GM21381 (cell line): Measurements from ENCODE around the gene PRKAG3.
"Not testable (repeated sequence)": the region's sequence is repeated elsewhere in the genome, so short reads cannot be mapped to it uniquely, and the experiment has no call there.

Experiments
- ATAC-seq: cut with Tn5 transposase; IDR thresholded peaks from one replicate; pipeline ENCODE4 v1.9.1; 2021; ENCODE audit warnings: mild to moderate bottlenecking, moderate library complexity; ENCODE audit not compliant: unreplicated experiment

Gene PRKAG3

DNA sequence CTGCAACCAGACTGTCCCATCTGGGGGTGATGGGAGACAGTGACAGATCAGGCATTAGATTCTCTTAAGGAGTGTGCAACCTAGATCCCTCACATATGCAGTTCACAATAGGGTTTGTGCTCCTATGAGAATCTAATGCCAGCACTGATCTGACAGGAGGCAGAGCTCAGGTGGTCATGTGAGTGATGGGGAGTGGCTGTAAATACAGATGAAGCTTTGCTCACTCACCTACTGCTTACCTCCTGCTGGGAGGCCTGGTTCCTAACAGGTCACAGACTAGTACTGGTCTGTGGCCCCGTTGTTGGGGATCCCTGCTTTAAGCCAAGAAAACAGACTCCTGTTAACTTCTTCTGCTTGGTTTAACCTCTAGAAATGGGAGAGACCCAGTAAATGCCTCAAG is 46.5 kb downstream of the PRKAG3 start:
- no peak for ATAC-seq

DNA sequence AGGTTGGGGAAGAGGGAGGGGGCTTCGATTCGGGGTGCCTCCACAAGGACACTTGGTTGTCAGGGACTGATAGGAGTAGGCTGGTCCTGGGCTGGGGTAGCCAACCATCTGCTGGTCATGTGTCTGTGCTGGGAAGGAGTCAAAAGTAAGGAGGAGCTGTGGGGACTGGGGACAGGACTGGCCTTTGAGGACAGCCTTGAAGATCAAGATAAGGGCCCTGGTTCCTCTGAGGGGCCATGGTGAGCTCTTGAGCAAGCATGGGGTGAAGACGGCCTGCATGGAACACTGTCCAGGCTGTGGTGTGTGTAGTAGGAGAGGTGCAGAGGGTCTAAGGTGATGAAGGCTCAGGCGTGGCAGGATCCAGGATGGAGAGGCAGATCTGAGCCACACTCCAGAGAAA is 47.9 kb downstream of the PRKAG3 start:
- ATAC-seq = no peak

- no peak for ATAC-seq
Observed at GRCh38 chr2:218782528-218782844, 49.1 kb downstream of the PRKAG3 start.

- ATAC-seq = no peak
Observed at GRCh38 chr2:218781691-218782527, 49.7 kb downstream of the PRKAG3 start, which contains the start of gene CYP27A1. TSS of gene CYP27A1 (plus strand) at chr2:218782147. CDS start at chr2:218782183, 36 bp downstream.

DNA sequence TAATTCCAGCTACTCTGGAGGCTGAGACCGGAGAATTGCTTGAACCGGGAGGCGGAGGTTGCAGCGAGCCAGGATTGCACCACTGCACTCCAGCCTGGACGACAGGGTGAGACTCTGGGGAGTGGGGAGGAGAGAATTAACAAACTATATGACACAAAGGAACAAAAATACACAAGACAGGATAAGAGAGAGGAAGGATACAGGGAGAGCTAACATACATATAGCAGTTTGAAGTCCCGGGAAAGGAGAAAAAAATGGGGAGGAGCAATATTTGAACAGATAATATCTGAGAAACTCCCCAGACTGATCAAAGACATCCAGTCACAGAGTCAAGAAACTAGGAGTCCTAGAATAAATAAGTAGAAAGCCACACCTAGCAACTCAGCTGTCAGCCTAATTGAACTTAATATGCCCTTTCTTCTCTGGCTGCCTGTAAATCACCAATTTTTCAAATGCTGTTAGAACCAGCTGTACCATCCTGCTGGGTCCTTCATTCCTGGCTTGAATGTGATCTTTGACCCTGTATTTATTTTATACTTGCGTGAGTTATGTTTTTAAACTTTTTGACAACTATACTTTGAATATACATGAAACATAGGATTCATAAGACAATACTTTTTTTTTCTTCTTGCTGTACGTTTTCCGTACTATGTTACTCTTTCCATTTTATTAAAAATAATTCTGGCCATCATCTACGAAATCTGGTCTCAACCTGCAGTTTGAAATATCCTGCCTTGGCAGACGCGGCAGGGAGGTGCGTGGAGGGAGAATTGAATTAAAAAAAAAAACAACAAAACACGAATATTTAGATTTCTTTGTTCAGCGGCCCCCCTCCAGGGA is 50.5 kb downstream of the PRKAG3 start:
- no peak for ATAC-seq

- no peak for ATAC-seq
Observed at GRCh38 chr2:218780046-218780445, 51.6 kb downstream of the PRKAG3 start.

GRCh38 chr2:218777276-218777990 is 54.2 kb downstream of the PRKAG3 start:
- no peak for ATAC-seq

DNA sequence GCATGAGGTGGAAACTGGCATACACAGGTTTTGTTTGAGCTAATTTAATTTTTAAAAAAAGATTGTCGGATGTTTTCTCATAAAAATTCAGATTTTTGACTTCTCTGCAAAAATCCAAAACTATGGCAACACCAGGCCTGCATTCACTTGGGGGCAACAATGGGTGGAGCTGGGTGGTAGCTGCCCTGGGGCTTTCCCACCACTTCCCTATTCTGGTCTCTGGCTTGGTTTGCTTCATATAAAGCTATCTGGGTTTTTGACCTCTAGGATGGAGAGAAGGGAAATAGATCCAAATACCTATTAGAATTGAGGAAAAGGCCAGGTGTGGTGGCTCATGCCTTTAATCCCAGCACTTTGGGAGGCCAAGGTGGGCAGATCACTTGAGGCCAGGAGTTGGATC is 55.1 kb downstream of the PRKAG3 start:
- ATAC-seq = no peak

DNA sequence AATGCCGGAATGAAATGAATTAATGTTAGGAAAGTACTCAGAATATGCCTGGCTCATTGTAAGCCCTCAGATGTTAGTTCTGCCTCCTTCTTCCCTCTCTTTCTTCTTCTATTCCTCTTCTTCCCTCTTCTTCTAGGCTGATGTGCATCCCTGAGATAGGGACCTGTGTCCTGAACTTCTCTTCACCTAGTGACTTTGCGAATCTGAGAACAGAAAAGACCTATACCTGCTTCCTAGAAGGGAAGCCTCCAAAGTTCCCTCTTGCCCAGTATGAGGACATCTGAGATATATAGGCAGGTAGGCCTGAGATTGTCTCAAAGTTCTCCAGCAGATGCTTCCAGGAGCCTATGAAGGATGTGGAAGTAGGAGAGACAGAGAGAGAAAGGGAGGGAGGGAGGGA is 57.7 kb downstream of the PRKAG3 start:
- ATAC-seq = no peak

GRCh38 chr2:218772759-218773158 is 58.8 kb downstream of the PRKAG3 start:
- ATAC-seq = not testable (repeated sequence)
